IgD-negative memory B cell (primary cell): ENCODE results near the gene ACSM3. TPM values are rescaled to one million over a fixed set of nuclear protein-coding genes. Genes with fewer than 3 reads are reported as not detected.
"Not testable (repeated sequence)": the region's sequence is repeated elsewhere in the genome, so short reads cannot be mapped to it uniquely, and the experiment has no call there.

Experiments
- H3K27ac Mint-ChIP-seq, 3 donors: one replicate each; pipeline ENCODE4 v1.8.0; 2020 to 2022; ENCODE audit warnings: mild to moderate bottlenecking in 3 of 3, mixed read lengths in 3 of 3, moderate library complexity in 1 of 3
- H3K27me3 Mint-ChIP-seq: one replicate; pipeline ENCODE4 v1.8.0; 2021; ENCODE audit warnings: mixed read lengths
- H3K36me3 Mint-ChIP-seq: one replicate; pipeline ENCODE4 v1.8.0; 2020; ENCODE audit warnings: mild to moderate bottlenecking, mixed read lengths
- H3K4me1 Mint-ChIP-seq, 3 donors: one replicate each; pipeline ENCODE4 v1.8.0; 2020 to 2022; ENCODE audit warnings: mixed read lengths in 3 of 3, mild to moderate bottlenecking in 1 of 3
- H3K4me3 Mint-ChIP-seq, 4 donors: one replicate each; pipeline ENCODE4 v1.8.0; 2020 to 2022; ENCODE audit warnings: mild to moderate bottlenecking in 4 of 4, mixed read lengths in 4 of 4, moderate library complexity in 3 of 4
- H3K9me3 Mint-ChIP-seq, 3 donors: one replicate each; pipeline ENCODE4 v1.8.0; 2020 to 2021; ENCODE audit warnings: mixed read lengths in 3 of 3, mild to moderate bottlenecking in 1 of 3
- polyA plus RNA-seq: library from polyadenylated mRNA; unstranded; fragments of 300-500 nt; fragmentation: Illumina TruSeq; gene quantifications from one replicate; pipeline ENCODE4 v1.2.3, GENCODE V29; 2021

ACSM3 gene
- polyA plus RNA-seq, 1 donor from 2014 or later = 1.6 TPM

DNA sequence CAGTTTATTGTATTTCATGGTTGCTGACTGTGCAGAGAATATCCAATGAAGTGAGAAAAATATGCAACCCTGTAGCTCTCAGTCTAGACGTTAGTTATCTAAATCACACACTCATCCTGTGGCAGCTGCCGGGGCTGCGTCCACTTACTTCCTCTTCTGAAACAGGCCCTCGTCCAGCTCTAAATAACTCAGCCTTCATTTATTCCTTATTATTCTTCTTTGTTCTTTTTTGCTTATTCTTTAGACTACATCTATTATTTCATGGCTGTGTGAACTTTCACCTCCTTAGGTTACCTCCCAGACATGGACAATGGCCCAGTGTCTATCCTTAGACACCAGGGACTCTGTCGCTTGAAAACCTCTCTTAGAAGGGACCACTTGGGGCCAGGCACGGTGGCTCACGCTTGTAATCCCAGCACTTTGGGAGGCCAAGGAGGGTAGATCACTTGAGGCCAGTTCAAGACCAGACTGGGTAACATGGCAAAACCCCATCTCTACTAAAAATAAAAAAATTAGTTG lies 18.8 kb upstream of the ACSM3 start:
- Mint-ChIP-seq H3K36me3 (peaks cover 5% of the 10 kb centered on the region), H3K4me1 (peaks cover 4 to 12% (median 6%) of the 10 kb centered on the region in 3 donors), H3K27ac (no peak overlapping the region), H3K27me3 (no peaks in the 10 kb centered on the region), H3K4me3 (peak overlapping the region in 1 of 4 donors; percentile 17), H3K9me3 (peaks cover 2 to 14% (median 9%) of the 10 kb centered on the region in 3 donors)

DNA sequence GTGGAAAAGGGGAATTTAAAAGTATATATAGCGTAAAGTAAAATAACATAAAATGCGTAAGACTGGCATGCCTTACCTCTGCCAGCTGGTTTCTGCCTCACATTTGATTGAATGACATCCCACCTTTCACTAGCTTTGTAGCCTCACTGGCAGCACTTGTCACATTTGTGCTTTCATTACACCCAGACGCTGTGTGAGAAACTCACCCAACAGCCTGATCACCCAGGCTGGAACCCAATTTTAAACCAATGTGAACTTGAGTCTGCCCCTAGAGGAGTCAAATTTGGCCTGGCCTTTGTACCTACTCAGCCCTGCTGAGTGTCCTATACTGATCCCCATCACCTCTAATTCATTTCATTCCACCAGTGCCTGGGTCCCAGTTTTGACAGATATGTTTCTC lies 17.4 kb upstream of the ACSM3 start:
- peaks cover 5% of the 10 kb centered on the region for H3K36me3 Mint-ChIP-seq
- H3K4me1 Mint-ChIP-seq = peaks cover 0 to 5% (median 0%) of the 10 kb centered on the region in 3 donors
- H3K4me3 Mint-ChIP-seq = peak overlapping the region in 1 of 4 donors; percentile 41
- H3K9me3 Mint-ChIP-seq = peaks cover 2 to 14% (median 10%) of the 10 kb centered on the region in 3 donors
- no peak overlapping the region for H3K27ac Mint-ChIP-seq
- no peaks in the 10 kb centered on the region for H3K27me3 Mint-ChIP-seq

DNA sequence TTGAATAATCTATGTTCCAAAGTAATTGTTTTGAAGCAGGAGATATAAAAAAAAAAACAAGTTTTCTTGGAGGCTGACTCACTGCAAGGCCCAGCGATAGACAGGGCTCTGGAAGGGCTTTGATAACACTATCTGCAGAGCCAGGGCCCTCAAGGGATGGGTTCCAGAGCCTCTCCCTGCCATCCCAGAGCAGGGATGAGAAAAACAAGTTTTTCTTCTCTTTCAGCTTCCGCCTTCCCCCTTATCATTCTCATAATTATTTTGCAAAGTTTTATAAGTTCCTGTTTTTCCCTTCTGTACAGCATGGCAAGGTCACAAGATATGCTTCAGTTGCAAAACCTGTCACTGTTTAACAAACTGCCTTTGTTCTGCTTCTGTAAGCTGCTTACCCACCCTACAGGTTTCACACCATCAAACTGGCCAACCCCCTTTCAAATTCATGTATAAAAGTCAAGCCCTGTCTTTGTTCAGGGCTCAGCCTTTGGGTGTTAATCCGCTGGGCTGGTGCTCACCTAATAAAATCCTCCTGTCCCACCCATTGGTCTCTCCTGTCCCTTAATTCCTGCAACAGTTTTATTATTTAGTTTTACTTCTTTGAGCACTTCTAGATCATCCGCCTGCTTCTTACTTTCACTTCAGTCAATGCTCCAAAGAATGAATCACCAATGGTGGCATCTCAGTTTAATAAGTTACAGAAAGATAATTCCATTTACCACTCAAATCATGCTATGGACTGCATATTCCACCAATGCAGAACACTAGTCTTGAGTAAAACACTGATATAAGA lies 16.6 kb upstream of the ACSM3 start:
- Mint-ChIP-seq H3K4me3 (peak overlapping the region in 1 of 4 donors; percentile 41), H3K27ac (no peak overlapping the region), H3K27me3 (no peaks in the 10 kb centered on the region), H3K4me1 (no peaks in the 10 kb centered on the region), H3K36me3 (peaks cover 5% of the 10 kb centered on the region), H3K9me3 (peaks cover 2 to 14% (median 10%) of the 10 kb centered on the region in 3 donors)

DNA sequence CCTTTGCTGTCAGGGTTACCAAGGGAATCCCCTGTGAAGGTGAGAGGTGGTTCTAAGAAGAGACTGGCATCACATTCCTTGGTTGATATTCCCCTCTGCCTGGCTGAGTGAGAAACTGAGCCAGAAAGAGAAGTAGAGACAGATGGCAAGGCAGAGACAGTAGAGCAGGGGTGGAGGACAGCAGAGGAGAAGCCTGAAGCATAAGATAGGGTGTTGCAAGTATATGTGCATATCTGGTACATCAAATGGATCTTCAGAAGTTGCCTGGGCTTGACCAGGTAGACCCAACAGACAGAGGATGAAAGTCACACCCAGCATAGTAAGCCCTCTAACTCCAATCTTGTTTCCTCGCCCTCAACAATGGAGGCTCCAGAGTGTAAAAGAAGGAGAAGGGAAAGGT lies 14.3 kb upstream of the ACSM3 start:
- peaks cover 10% of the 10 kb centered on the region for H3K36me3 Mint-ChIP-seq
- H3K27me3 Mint-ChIP-seq = peaks cover 5% of the 10 kb centered on the region
- H3K4me1 Mint-ChIP-seq = no peaks in the 10 kb centered on the region
- no peak overlapping the region for H3K27ac Mint-ChIP-seq
- H3K4me3 Mint-ChIP-seq = no peak overlapping the region
- H3K9me3 Mint-ChIP-seq = peaks cover 2 to 14% (median 10%) of the 10 kb centered on the region in 3 donors

DNA sequence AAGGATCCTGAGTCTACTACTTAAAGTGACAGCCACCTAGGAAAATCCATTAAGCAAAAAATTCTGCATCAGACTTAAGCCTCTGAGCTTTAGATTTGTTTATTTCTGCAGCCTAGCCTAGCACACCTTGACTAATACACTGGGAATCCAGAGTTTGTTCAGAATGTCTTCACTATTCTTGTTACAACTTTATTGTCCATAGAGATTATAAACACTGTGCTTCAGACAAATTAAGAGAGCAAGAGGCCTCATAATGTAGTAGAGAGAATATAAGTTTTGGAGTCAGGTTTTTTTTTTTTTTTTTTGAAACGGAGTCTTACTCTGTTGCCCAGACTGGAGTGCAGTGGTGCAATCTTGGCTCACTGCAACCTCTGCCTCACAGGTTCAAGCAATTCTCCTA lies 13.3 kb upstream of the ACSM3 start:
- H3K27ac Mint-ChIP-seq = no peak overlapping the region
- H3K4me3 Mint-ChIP-seq = no peak overlapping the region
- peaks cover 2 to 14% (median 10%) of the 10 kb centered on the region in 3 donors for H3K9me3 Mint-ChIP-seq
- no peaks in the 10 kb centered on the region for H3K4me1 Mint-ChIP-seq
- peaks cover 10% of the 10 kb centered on the region for H3K36me3 Mint-ChIP-seq
- peaks cover 5% of the 10 kb centered on the region for H3K27me3 Mint-ChIP-seq

DNA sequence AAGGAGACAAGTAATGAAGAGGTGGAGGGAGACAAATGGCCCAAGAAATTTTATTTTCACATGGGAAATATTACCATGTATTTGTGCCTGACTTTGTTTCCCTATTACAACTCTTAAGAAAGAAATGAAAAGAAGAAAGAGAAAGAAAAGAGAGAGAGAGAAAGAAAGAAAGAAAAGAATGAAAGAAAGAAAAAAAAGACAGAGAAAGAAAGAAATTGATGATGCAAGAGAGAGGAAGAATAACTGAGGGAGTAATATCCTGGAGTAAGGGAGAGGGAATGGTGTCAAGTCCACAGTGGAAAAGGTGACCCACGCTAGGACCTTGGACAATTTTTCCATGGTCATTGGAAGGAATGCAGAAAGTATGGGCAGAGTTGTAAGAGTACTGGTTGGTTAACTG lies 10.1 kb upstream of the ACSM3 start:
- Mint-ChIP-seq H3K9me3 (peaks cover 0 to 2% (median 0%) of the 10 kb centered on the region in 3 donors), H3K4me3 (peak overlapping the region in 1 of 4 donors; percentile 75), H3K27me3 (peaks cover 5% of the 10 kb centered on the region), H3K27ac (no peak overlapping the region), H3K36me3 (peaks cover 4% of the 10 kb centered on the region), H3K4me1 (no peaks in the 10 kb centered on the region)

DNA sequence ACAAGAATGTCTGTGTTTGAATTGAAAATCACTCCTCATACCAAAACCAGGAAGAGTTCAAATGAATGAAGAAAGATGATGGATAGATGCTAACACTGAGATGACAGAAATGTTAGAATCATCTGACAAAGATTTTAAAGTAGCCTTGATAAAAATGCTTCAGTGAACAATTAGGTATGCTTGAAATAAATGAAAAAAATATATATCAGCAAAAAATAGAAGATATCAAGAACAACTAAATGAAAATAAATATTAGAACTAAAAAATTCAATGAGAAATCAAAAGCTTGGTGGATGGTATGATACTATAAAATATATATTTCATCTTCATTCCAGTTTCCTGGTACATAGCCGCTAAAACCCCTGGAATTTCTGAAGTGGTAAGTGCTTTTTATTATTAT lies 8.6 kb upstream of the ACSM3 start:
- no peak overlapping the region for H3K27ac Mint-ChIP-seq

DNA sequence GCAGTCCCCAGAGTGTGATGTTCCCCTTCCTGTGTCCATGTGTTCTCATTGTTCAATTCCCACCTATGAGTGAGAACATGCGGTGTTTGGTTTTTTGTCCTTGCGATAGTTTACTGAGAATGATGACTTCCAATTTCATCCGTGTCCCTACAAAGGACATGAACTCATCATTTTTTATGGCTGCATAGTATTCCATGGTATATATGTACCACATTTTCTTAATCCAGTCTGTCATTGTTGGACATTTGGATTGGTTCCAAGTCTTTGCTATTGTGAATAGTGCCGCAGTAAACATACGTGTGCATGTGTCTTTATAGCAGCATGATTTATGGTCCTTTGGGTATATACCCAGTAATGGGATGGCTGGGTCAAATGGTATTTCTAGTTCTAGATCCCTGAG lies 8.0 kb upstream of the ACSM3 start:
- not testable (repeated sequence) for H3K27me3 Mint-ChIP-seq, H3K9me3 Mint-ChIP-seq, H3K27ac Mint-ChIP-seq, H3K4me3 Mint-ChIP-seq, H3K36me3 Mint-ChIP-seq, H3K4me1 Mint-ChIP-seq

More for the DNA sequence above, 8.6 kb upstream of the ACSM3 start:
- no peak overlapping the region for H3K4me3 Mint-ChIP-seq
- H3K9me3 Mint-ChIP-seq = peaks cover 0 to 6% (median 2%) of the 10 kb centered on the region in 3 donors
- no peaks in the 10 kb centered on the region for H3K4me1 Mint-ChIP-seq
- H3K36me3 Mint-ChIP-seq = peaks cover 4% of the 10 kb centered on the region
- peaks cover 5% of the 10 kb centered on the region for H3K27me3 Mint-ChIP-seq

DNA sequence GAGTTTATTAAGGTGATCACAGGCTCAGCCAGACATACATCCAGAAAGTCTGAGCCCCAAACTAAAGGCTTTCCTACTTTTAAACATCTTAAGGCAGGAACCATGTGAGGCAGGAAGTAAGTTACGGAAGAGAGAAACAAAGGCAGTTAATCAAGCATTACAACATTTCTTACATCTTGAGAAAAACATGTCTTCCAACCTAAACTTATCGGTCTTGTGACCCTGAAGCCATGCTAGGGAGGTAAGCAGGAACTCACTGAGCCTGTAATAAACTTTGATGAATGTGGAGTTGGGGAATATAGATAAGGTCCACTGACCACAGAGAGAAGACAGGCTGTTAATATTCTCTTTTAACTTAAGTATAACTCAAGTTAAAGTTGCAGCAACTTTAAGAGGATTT lies 3.5 kb upstream of the ACSM3 start:
- H3K36me3 Mint-ChIP-seq = peaks cover 4% of the 10 kb centered on the region
- H3K4me3 Mint-ChIP-seq = no peak overlapping the region
- no peak overlapping the region for H3K27ac Mint-ChIP-seq
- peaks cover 12 to 14% (median 14%) of the 10 kb centered on the region in 3 donors for H3K4me1 Mint-ChIP-seq
- H3K27me3 Mint-ChIP-seq = no peaks in the 10 kb centered on the region
- H3K9me3 Mint-ChIP-seq = peaks cover 0 to 13% (median 2%) of the 10 kb centered on the region in 3 donors

DNA sequence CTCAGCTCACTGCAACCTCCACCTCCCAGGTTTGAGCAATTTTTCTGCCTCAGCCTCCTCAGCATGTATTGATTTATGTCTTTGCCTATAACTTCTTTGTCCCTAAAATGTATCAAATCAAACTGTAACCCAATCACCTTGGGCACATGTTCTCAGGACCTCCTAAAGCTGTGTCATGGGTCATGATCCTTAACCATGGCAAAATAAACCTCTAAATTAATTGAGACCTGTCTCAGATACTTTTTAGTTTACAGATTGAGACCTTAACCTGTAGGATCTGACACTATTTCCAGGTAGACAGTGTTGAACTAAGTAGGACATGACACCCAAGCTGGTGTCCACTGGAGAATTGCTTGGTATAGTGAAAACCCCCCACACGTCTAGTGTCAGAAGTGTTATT lies 2.6 kb upstream of the ACSM3 start:
- H3K36me3 Mint-ChIP-seq = peaks cover 4% of the 10 kb centered on the region
- H3K27ac Mint-ChIP-seq = no peak overlapping the region
- no peaks in the 10 kb centered on the region for H3K27me3 Mint-ChIP-seq
- H3K9me3 Mint-ChIP-seq = peaks cover 0 to 13% (median 2%) of the 10 kb centered on the region in 3 donors
- peaks cover 12 to 18% (median 14%) of the 10 kb centered on the region in 3 donors for H3K4me1 Mint-ChIP-seq
- H3K4me3 Mint-ChIP-seq = no peak overlapping the region

DNA sequence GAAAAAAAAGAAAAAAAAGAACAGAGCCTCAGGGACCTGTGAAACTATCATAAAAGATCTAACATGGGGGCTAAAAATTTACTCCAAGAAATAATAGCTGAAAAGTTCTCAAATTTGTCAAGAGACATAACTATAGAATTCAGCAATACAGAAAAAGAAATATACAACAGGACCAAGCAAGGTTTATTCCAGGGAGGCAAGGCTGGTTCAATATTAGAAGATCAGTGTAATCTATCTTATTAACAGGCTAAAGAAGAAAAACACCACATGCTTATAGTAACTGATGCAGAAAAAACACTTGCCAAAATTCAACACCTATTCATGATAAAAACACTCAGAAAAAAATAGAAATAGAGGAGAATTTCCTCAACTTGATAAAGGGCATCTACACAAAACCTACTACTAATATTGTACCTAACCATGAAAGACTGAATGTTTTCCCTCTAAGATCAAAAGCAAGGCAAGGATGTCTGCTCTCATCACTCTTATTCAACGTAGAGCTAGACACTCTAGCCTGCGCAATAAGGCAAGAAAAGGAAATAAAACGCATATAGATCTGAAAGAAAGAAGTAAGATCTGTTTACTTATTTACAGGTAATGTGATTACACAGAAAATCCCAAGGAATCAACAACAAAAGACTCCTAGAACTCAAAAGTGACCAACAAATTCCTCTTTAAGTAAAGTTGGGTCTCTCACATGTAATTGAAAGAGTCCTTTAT lies 1.2 kb upstream of the ACSM3 start:
- peaks cover 12 to 18% (median 14%) of the 10 kb centered on the region in 3 donors for H3K4me1 Mint-ChIP-seq
- peak overlapping the region in 2 of 4 donors; percentile 89 to 95 for H3K4me3 Mint-ChIP-seq
- H3K36me3 Mint-ChIP-seq = peaks cover 4% of the 10 kb centered on the region

DNA sequence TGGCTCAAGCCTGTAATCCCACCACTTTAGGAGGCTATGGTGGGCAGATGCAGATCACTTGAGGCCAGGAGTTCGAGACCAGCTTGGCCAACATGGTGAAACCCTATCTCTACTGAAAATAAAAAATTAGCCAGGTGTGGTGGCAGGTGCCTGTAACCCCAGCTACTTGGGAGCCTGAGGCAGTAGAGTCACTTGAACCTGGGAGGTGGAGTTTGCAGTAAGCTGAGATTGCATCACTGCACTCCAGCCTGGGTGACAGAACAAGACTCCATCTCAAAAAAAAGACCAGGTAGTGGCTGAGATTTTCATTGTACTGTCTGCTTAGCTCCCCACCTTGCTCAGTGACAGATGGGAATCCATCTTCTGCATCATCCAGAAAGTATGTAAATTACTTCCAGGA lies 634 bp downstream of the ACSM3 start:
- H3K36me3 Mint-ChIP-seq, H3K27me3 Mint-ChIP-seq, H3K4me3 Mint-ChIP-seq, H3K27ac Mint-ChIP-seq: not testable (repeated sequence)
- peaks cover 12 to 18% (median 14%) of the 10 kb centered on the region in 3 donors for H3K4me1 Mint-ChIP-seq
- peaks cover 0 to 13% (median 2%) of the 10 kb centered on the region in 3 donors for H3K9me3 Mint-ChIP-seq

More for the DNA sequence above, 1.2 kb upstream of the ACSM3 start:
- peak overlapping the region in 2 of 3 donors; percentile 57 to 95 for H3K27ac Mint-ChIP-seq
- H3K9me3 Mint-ChIP-seq = peaks cover 0 to 13% (median 2%) of the 10 kb centered on the region in 3 donors
- H3K27me3 Mint-ChIP-seq = no peaks in the 10 kb centered on the region

DNA sequence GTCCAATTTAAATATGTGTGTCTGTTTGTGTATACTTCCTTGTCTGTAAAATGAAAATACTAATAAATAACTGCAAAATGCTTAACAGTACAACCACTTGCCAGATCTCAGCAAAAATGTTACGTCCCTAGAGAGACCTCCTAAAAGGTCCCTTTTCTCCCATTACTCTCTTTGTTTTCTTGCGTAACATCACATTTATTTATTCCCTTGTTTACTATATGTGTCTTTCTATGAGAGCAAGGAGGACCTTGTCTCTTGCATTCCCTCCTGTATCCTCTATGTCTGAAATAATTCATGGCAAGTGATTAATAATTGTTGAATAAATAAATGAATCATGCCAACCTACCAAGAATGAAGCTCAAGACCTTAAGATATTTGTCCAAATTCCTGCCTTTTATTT lies 1.9 kb downstream of the ACSM3 start:
- H3K4me1 Mint-ChIP-seq = peaks cover 12 to 18% (median 14%) of the 10 kb centered on the region in 3 donors
- peak overlapping the region in 1 of 3 donors; percentile 69 for H3K27ac Mint-ChIP-seq
- H3K36me3 Mint-ChIP-seq = peaks cover 2% of the 10 kb centered on the region
- no peaks in the 10 kb centered on the region for H3K27me3 Mint-ChIP-seq
- H3K9me3 Mint-ChIP-seq = peaks cover 0 to 6% (median 1%) of the 10 kb centered on the region in 3 donors
- H3K4me3 Mint-ChIP-seq = no peak overlapping the region

DNA sequence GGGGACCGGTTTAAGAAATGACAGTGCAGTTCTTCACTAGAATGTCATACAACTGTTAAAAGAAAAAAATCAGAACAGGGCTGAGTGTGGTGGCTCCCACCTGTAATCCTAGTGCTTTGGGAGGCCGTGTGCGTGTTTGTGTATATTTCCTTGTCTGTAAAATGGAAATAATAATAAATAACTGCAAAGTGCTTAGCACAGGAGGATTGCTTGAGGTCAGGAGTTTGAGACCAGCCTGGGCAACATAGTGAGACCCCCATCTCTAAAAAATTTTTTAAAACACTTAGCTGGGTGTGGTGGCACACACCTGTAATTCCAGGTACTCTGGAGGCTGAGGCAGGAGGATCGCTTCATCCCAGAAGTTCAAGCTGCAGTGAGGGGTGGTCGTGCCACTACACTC lies 2.5 kb downstream of the ACSM3 start:
- H3K27me3 Mint-ChIP-seq = no peaks in the 10 kb centered on the region
- no peaks in the 10 kb centered on the region for H3K36me3 Mint-ChIP-seq
- peaks cover 12 to 18% (median 14%) of the 10 kb centered on the region in 3 donors for H3K4me1 Mint-ChIP-seq
- H3K27ac Mint-ChIP-seq = no peak overlapping the region
- peaks cover 0 to 5% (median 0%) of the 10 kb centered on the region in 3 donors for H3K9me3 Mint-ChIP-seq
- H3K4me3 Mint-ChIP-seq = no peak overlapping the region

DNA sequence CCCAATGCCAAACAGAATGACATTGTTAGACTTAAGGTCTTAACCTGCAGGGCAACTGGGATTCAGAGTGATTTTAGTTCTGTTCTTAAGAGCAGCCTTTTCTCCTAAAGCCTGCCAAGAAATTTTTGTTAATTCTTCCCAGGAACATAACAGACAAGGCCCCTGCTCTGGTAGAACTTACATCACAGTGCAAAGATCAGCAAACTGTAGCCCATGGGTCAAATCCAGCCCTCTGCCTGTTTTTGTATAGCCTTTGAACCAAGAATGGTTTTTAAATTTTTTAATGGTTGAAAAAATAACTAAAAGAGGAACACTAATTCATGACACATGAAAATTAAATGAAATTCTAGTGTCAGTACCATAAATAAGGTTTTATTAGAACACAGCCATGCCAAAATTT lies 3.8 kb downstream of the ACSM3 start:
- H3K4me1 Mint-ChIP-seq = peaks cover 12 to 14% (median 13%) of the 10 kb centered on the region in 3 donors
- H3K36me3 Mint-ChIP-seq = no peaks in the 10 kb centered on the region
- H3K4me3 Mint-ChIP-seq = no peak overlapping the region
- no peaks in the 10 kb centered on the region for H3K9me3 Mint-ChIP-seq
- H3K27ac Mint-ChIP-seq = no peak overlapping the region
- H3K27me3 Mint-ChIP-seq = no peaks in the 10 kb centered on the region
